HG03025 (cell line): ENCODE results near the gene CYTH4.

ENCODE experiments used
- ATAC-seq: cut with Tn5 transposase; IDR thresholded peaks from one replicate; pipeline ENCODE4 v1.9.1; 2021; ENCODE audit warnings: mild to moderate bottlenecking, moderate library complexity; ENCODE audit not compliant: unreplicated experiment, low FRiP score

The CYTH4 gene

GRCh38 chr22:37285937-37286336 is 3.6 kb downstream of the CYTH4 start:
- no peak for ATAC-seq

GRCh38 chr22:37287550-37287951 is 5.2 kb downstream of the CYTH4 start:
- ATAC-seq, result no peak

- ATAC-seq, result no peak
Observed at GRCh38 chr22:37288521-37288920, 6.2 kb downstream of the CYTH4 start.

GRCh38 chr22:37289156-37289735 is 6.9 kb downstream of the CYTH4 start:
- no peak for ATAC-seq

- ATAC-seq, result no peak
Observed at GRCh38 chr22:37290737-37291136, 8.4 kb downstream of the CYTH4 start.

GRCh38 chr22:37291559-37292298 is 9.4 kb downstream of the CYTH4 start:
- ATAC-seq, result no peak

- ATAC-seq, result no peak
Observed at GRCh38 chr22:37292641-37293040, 10.3 kb downstream of the CYTH4 start.

- no peak for ATAC-seq
Observed at GRCh38 chr22:37293172-37293571, 10.9 kb downstream of the CYTH4 start.

- no peak for ATAC-seq
Observed at GRCh38 chr22:37294747-37295146, 12.4 kb downstream of the CYTH4 start.

GRCh38 chr22:37295213-37295886 is 13.0 kb downstream of the CYTH4 start:
- no peak for ATAC-seq

GRCh38 chr22:37295946-37296345 is 13.6 kb downstream of the CYTH4 start:
- ATAC-seq, result no peak

GRCh38 chr22:37298748-37299495 is 16.6 kb downstream of the CYTH4 start:
- ATAC-seq, result no peak

GRCh38 chr22:37299969-37300509 is 17.7 kb downstream of the CYTH4 start:
- ATAC-seq, result no peak

- no peak for ATAC-seq
Observed at GRCh38 chr22:37300551-37301017, 18.3 kb downstream of the CYTH4 start.

- no peak for ATAC-seq
Observed at GRCh38 chr22:37301144-37301830, 19.0 kb downstream of the CYTH4 start.

GRCh38 chr22:37302674-37303555 is 20.6 kb downstream of the CYTH4 start:
- ATAC-seq, result no peak

GRCh38 chr22:37303821-37304274 is 21.5 kb downstream of the CYTH4 start:
- no peak for ATAC-seq

GRCh38 chr22:37304595-37305343 is 22.5 kb downstream of the CYTH4 start:
- ATAC-seq, result no peak
